ENCODE results near the gene BCL2L1.

- TF ChIP-seq TAF1 (IDR thresholded peaks at IDR 0.05; ENCODE audit: borderline replicate concordance, low read depth, low read length) (no peak), POLR2A (IDR thresholded peaks at IDR 0.05; ENCODE audit: low read depth, low read length) (no peak), POLR2AphosphoS5 (IDR thresholded peaks at IDR 0.05; ENCODE audit: low read depth, low read length) (no peak)
Observed at GRCh38 chr20:31663524-31663837, 59.2 kb downstream of the BCL2L1 start.

Measured in GM12892 (cell line).